GM13976 (cell line): ENCODE measurements around the gene BET1.
A peak's percentile ranks its signal among the peaks of the same experiment; 100 is the strongest.

ENCODE experiments used
- DNase-seq: peaks from one replicate; pipeline ENCODE4 v3.0.0; 2012; ENCODE audit warnings: low spot score
- in situ Hi-C: fragments of 300-500 bp; cut with MboI; formaldehyde crosslinking; loops from one replicate; pipeline ENCODE4 v1.12.0; 2022; ENCODE audit warnings: low sequenced_read_pairs, mixed read lengths, inconsistent platforms; ENCODE audit not compliant: unreplicated experiment
- TF ChIP-seq, protein P1 (sequence below): IDR thresholded peaks from 2 replicates; pipeline ENCODE4 v1.5.1; 2012; ENCODE audit warnings: borderline replicate concordance, mild to moderate bottlenecking; ENCODE audit not compliant: insufficient read depth; ENCODE audit errors: extremely low read depth, missing control alignments, control extremely low read depth

The BET1 gene

GRCh38 chr7:94047956-94048355 lies 43.8 kb upstream of the BET1 start:
- no peak for DNase-seq
- TF ChIP-seq, protein P1, sequence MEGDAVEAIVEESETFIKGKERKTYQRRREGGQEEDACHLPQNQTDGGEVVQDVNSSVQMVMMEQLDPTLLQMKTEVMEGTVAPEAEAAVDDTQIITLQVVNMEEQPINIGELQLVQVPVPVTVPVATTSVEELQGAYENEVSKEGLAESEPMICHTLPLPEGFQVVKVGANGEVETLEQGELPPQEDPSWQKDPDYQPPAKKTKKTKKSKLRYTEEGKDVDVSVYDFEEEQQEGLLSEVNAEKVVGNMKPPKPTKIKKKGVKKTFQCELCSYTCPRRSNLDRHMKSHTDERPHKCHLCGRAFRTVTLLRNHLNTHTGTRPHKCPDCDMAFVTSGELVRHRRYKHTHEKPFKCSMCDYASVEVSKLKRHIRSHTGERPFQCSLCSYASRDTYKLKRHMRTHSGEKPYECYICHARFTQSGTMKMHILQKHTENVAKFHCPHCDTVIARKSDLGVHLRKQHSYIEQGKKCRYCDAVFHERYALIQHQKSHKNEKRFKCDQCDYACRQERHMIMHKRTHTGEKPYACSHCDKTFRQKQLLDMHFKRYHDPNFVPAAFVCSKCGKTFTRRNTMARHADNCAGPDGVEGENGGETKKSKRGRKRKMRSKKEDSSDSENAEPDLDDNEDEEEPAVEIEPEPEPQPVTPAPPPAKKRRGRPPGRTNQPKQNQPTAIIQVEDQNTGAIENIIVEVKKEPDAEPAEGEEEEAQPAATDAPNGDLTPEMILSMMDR, result no peak
- in situ Hi-C loops, result no loop called here

DNA sequence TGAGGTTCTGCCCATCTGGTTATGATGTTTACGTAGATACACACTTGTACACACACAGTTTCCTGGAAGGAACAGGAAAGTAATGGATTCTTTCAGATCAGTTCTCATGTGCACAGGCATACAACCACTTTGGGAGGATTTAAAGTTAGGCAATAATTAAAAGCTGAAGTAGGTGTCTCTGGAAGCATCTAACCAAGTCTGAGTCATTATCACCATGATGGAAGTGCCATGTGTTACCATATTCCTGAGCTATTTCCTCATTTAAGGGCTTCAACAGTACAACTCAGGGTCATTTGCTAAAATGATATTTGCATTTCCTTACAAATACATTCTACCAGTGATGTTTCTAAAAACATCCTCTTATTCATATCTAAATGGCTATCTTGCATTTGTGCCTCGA lies 41.4 kb upstream of the BET1 start:
- no peak for DNase-seq
- TF ChIP-seq, protein P1, result no peak
- in situ Hi-C loops, result no loop called here

DNA sequence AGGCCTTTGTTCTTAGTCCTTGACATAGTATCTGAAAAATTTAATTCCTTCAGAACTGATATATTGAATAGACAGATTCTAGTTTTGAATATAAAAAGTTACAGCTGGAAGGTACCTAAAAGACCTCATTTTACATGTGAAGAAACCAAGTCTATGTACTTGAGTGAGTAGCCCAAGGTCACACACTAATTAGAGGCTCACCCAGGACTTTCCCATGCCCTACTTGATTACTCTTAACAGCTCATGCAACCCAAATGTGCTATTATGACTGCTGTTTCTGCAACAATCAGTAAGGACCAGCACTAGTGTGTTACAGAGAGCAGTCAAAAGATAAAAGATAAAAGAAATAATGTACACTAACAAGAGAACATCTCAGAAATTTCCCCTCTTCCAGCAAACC lies 40.7 kb upstream of the BET1 start:
- in situ Hi-C loops, result no loop called here
- TF ChIP-seq, protein P1, result no peak
- DNase-seq, result no peak

DNA sequence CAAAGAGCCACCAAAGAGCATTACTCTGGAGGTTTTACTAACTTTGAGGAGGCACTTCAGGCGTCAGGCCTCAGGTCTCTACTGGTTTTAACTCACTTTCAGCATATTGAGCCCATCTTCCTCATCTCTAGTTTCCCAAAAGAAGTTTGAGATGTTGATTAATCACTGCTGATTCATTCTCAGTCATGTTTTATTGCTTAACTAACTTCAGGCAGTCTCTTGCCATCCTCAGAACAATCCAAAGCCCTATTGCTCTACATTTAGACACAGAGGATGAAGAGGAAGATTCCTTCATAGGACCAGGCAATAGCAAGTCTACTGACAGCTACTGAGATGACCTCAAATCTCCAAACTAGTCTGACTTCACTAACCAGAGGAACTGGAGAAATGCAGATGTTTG lies 39.1 kb upstream of the BET1 start:
- in situ Hi-C loops, result no loop called here
- DNase-seq, result no peak
- TF ChIP-seq, protein P1, result no peak

GRCh38 chr7:94042381-94042780 lies 38.2 kb upstream of the BET1 start:
- DNase-seq, result peak; percentile 13
- in situ Hi-C loops, result no loop called here
- TF ChIP-seq, protein P1, result no peak

- no peak for DNase-seq
- TF ChIP-seq, protein P1, result no peak
- in situ Hi-C loops, result no loop called here
Measured at GRCh38 chr7:94041529-94041928, 37.4 kb upstream of the BET1 start.

- TF ChIP-seq, protein P1, result no peak
- in situ Hi-C loops, result no loop called here
- no peak for DNase-seq
Measured at GRCh38 chr7:94040254-94040653, 36.1 kb upstream of the BET1 start.
